HG02588 (cell line): Measurements from ENCODE around the gene SETD1A.

Experiments used
- ATAC-seq: cut with Tn5 transposase; IDR thresholded peaks from one replicate; pipeline ENCODE4 v1.9.1; 2021; ENCODE audit warnings: mild to moderate bottlenecking, moderate library complexity; ENCODE audit not compliant: unreplicated experiment

SETD1A gene

GRCh38 chr16:30957456-30958174, at the start of gene SETD1A:
TSS of gene SETD1A (plus strand) at chr16:30957754. CDS start at chr16:30958732, 978 bp downstream.
- ATAC-seq = peak; percentile 61

GRCh38 chr16:30910427-30911029, 47.0 kb upstream of the SETD1A start:
- no peak for ATAC-seq

- ATAC-seq = no peak
Observed at GRCh38 chr16:30912794-30913412, 44.7 kb upstream of the SETD1A start.

GRCh38 chr16:30914830-30915229, 42.7 kb upstream of the SETD1A start:
- ATAC-seq = no peak

- ATAC-seq = no peak
Observed at GRCh38 chr16:30918614-30919013, 38.9 kb upstream of the SETD1A start.

- no peak for ATAC-seq
Observed at GRCh38 chr16:30920891-30921290, 36.7 kb upstream of the SETD1A start.

GRCh38 chr16:30921459-30921747, 36.2 kb upstream of the SETD1A start:
- no peak for ATAC-seq

GRCh38 chr16:30921748-30922419, 35.7 kb upstream of the SETD1A start:
- no peak for ATAC-seq

- ATAC-seq = peak; percentile 69
Observed at GRCh38 chr16:30922420-30922959, 35.1 kb upstream of the SETD1A start.

GRCh38 chr16:30922960-30923535, 34.5 kb upstream of the SETD1A start:
- peak; percentile 57 for ATAC-seq

- ATAC-seq = no peak
Observed at GRCh38 chr16:30923554-30924075, 33.9 kb upstream of the SETD1A start, which contains the start of gene FBXL19. TSS of gene FBXL19 (plus strand) at chr16:30923572. CDS start at chr16:30925755, 2,183 bp downstream.

- no peak for ATAC-seq
Observed at GRCh38 chr16:30924076-30924912, 33.3 kb upstream of the SETD1A start.

GRCh38 chr16:30924913-30925631, 32.5 kb upstream of the SETD1A start:
- ATAC-seq = no peak

- ATAC-seq = no peak
Observed at GRCh38 chr16:30925632-30925987, 31.9 kb upstream of the SETD1A start.

- no peak for ATAC-seq
Observed at GRCh38 chr16:30925995-30926811, 31.4 kb upstream of the SETD1A start.

GRCh38 chr16:30926937-30927788, 30.4 kb upstream of the SETD1A start:
- no peak for ATAC-seq

GRCh38 chr16:30927789-30928378, 29.7 kb upstream of the SETD1A start:
- ATAC-seq = no peak
